GM12878 (cell line): ENCODE measurements around the gene BTG1. TPM values are rescaled to one million over a fixed set of nuclear protein-coding genes. Genes with fewer than 3 reads are reported as not detected.
"Not testable (repeated sequence)": the region's sequence is repeated elsewhere in the genome, so short reads cannot be mapped to it uniquely, and the experiment has no call there.

Source experiments
- ATAC-seq: fragments of 200-7000 bp; cut with Tn5 transposase; 3 replicates; pipeline ENCODE4 v1.9.1; 2020; ENCODE audit warnings: mild to moderate bottlenecking, moderate library complexity
- BruUV-seq: library from RNA; stranded (reverse); fragments of 400-500 nt; replicated peaks from 2 replicates; lab custom pipeline; 2021; lab: Mats Ljungman, UMichigan
- CTCF ChIA-PET: fragments of 300-600 bp; sonication (Branson Sonifier 250); formaldehyde crosslinking; extraction: SDS; loops from one replicate; lab custom pipeline; 2021; ENCODE audit warnings: inconsistent platforms; lab: Yijun Ruan, JAX
- POLR2A ChIA-PET: fragments of 350-600 bp; formaldehyde crosslinking; extraction: SDS; loops from one replicate; lab custom pipeline; 2021; ENCODE audit warnings: inconsistent platforms; lab: Charles Lee
- RAD21 ChIA-PET: fragments of 300-600 bp; sonication (Branson Sonifier 250); formaldehyde crosslinking; loops from one replicate; lab custom pipeline; 2023; ENCODE audit warnings: antibody characterized with exemption; ENCODE audit not compliant: unreplicated experiment; lab: Charles Lee
- SMC1A ChIA-PET: fragments of 300-600 bp; sonication (Branson Sonifier 250); formaldehyde crosslinking; loops from one replicate; lab custom pipeline; 2023; ENCODE audit not compliant: unreplicated experiment, uncharacterized antibody; lab: Charles Lee
- DNase-seq: peaks from one replicate; pipeline ENCODE4 v3.0.0-alpha.2; 2011; ENCODE audit warnings: low read depth, low spot score
- FAIRE-seq: peaks from 3 replicates; lab custom pipeline; 2011; peaks lifted over from hg19 to GRCh38; lab: Jason Lieb, UNC
- H2AFZ ChIP-seq: 2 replicates; pipeline ENCODE4 v1.6.0; 2011; ENCODE audit warnings: low read depth, low read length, control low read depth; ENCODE audit not compliant: control insufficient read depth
- H3K27ac ChIP-seq: 2 replicates; pipeline ENCODE4 v1.5.1; 2011; ENCODE audit warnings: control low read depth; ENCODE audit not compliant: control insufficient read depth, insufficient read depth
- H3K27me3 ChIP-seq, 2 experiments: replicated peaks in 1 of 2; 2 replicates each; pipeline versions ENCODE4 v1.6.0 to v1.6.1; 2011; ENCODE audit warnings: low read length in 1 of 2; ENCODE audit not compliant: control insufficient read depth in 2 of 2, insufficient read depth in 2 of 2
- H3K36me3 ChIP-seq, 2 experiments: 2 replicates each; pipeline ENCODE4 v1.5.1; 2011; ENCODE audit warnings: low read length in 1 of 2; ENCODE audit not compliant: control insufficient read depth in 2 of 2, insufficient read depth in 2 of 2
- H3K4me1 ChIP-seq: 2 replicates; pipeline ENCODE4 v1.6.1; 2011; ENCODE audit warnings: mild to moderate bottlenecking, low read length, moderate library complexity, mixed read lengths; ENCODE audit not compliant: control insufficient read depth, insufficient read depth
- H3K4me2 ChIP-seq: 2 replicates; pipeline ENCODE4 v1.6.0; 2011; ENCODE audit warnings: control low read depth; ENCODE audit not compliant: control insufficient read depth, insufficient read depth
- H3K4me3 ChIP-seq: fragments of 200-600 bp; sonication (generic); 2 replicates; pipeline ENCODE4 v1.5.1; 2016
- H3K79me2 ChIP-seq: 2 replicates; pipeline ENCODE4 v1.6.0; 2011; ENCODE audit warnings: low read length; ENCODE audit not compliant: control insufficient read depth, insufficient read depth
- H3K9ac ChIP-seq: 2 replicates; pipeline ENCODE4 v1.8.0; 2011; ENCODE audit warnings: low read length, control low read depth, mixed read lengths; ENCODE audit not compliant: control insufficient read depth, insufficient read depth
- H3K9me3 ChIP-seq: replicated peaks from 3 replicates; pipeline ENCODE4 v1.5.1; 2011; ENCODE audit warnings: mild to moderate bottlenecking, low read length; ENCODE audit not compliant: control insufficient read depth, insufficient read depth
- H4K20me1 ChIP-seq: 2 replicates; pipeline ENCODE4 v1.6.0; 2011; ENCODE audit not compliant: control insufficient read depth, insufficient read depth
- RUNX3 ChIP-seq: IDR thresholded peaks from 2 replicates; pipeline ENCODE4 v1.6.1; 2012; ENCODE audit warnings: low read length, inconsistent platforms
- WGBS: methylation state at CpG from one replicate; pipeline ENCODE4 v1.1.6; 2016; ENCODE audit warnings: low lambda C conversion rate; ENCODE audit not compliant: insufficient replicate concordance, insufficient coverage; ENCODE audit errors: missing lambda C conversion rate; 5-methylcytosine and 5-hydroxymethylcytosine counted together
- in situ Hi-C: fragments of 300-500 bp; cut with MboI; formaldehyde crosslinking; loops from 9 replicates; pipeline ENCODE4 v1.14.3; 2018; ENCODE audit warnings: mixed read lengths
- intact Hi-C: fragments of 100-400 bp; cut with micrococcal nuclease; formaldehyde crosslinking; loops from one replicate; pipeline ENCODE4 v1.14.2; 2022; ENCODE audit not compliant: unreplicated experiment
- polyA plus RNA-seq, 11 experiments: library from polyadenylated mRNA; depleted of rRNA in 4 of 11; unstranded in 6 of 11; stranded (reverse) in 5 of 11; fragments of >200 nt; fragmentation: Nextera tagmentation in 4 of 11; fragmentation: Illumina TruSeq in 1 of 11; extraction: Ambion mirVana in 4 of 11; extraction: Trizol in 1 of 11; gene quantifications; 1 replicate in 1 of 11; 2 replicates in 10 of 11; pipeline versions ENCODE4 v1.2.1 to v1.2.3, GENCODE V29; 2011 to 2016; ENCODE audit warnings: inconsistent platforms in 2 of 11, missing spikeins in 2 of 11, low read depth in 1 of 11
- small RNA-seq: library from RNA; depleted of rRNA; stranded (forward); fragments of <200 nt; gene quantifications from one replicate; pipeline ENCODE3, GENCODE V24; 2014
- total RNA-seq, 4 experiments: library from RNA; depleted of rRNA in 3 of 4; stranded (reverse); fragments of >200 nt in 3 of 4; fragmentation: Illumina TruSeq in 1 of 4; extraction: Trizol in 1 of 4; gene quantifications; 2 replicates each; pipeline versions ENCODE4 v1.2.1 to v1.2.3, GENCODE V29; 2013 to 2021

The BTG1 gene
- total and polyA plus RNA-seq, 10 of the 15 experiments (the other 5 are each of a cell fraction or from before 2014, with no cell fraction given) = 23.7 to 194 (median 56.4) TPM

DNA sequence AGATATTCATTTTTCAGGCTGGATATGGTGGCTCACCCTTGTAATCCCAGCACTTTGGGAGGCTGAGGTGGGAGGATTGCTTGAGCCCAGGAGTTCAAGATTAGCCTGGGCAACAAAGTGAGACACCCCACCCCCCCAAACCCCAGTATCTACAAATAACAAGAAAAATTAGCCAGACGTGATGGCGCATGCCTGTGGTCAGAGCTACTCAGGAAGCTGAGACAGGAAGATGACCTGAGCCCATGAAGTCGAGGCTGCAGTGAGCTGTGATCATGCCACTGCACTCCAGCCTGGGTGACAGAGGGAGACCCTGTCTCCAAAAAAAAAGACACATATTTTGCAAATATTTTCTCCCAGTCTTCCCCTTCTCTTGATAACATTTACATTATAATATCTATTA, 51.3 kb downstream of the BTG1 start:
- ATAC-seq = peak; percentile 74
- H3K9me3 ChIP-seq, in situ Hi-C loops, H3K27me3 ChIP-seq, H2AFZ ChIP-seq, FAIRE-seq, H3K9ac ChIP-seq, CTCF ChIA-PET, DNase-seq, H3K36me3 ChIP-seq, H3K79me2 ChIP-seq, BruUV-seq, H4K20me1 ChIP-seq, H3K4me2 ChIP-seq, intact Hi-C loops, H3K27ac ChIP-seq, H3K4me1 ChIP-seq, H3K4me3 ChIP-seq: not testable (repeated sequence)
- ChIA-PET RAD21 (interaction anchor here (1.7 to 3.1 kb wide), 2 partner anchors 10 to 13 kb away, joined by 5 to 11 read pairs; no protein-coding TSS in a partner anchor), SMC1A (interaction anchor here (0.5 to 3.0 kb wide), 8 partner anchors 9 to 103 kb away, joined by 3 to 15 read pairs (median 4); no protein-coding TSS in a partner anchor), POLR2A (interaction anchor here (0.6 to 0.9 kb wide), 2 partner anchors 8 to 14 kb away, joined by 3 read pairs; no protein-coding TSS in a partner anchor)
- peak; percentile 46 for TF ChIP-seq RUNX3
- 0% methylated on average over 3 of the region's 3 CpGs for WGBS

Small RNA genes lying within 50 kb of the gene (small RNA-seq; reads per million reads assigned to genes)
- gene RF00019 = not detected
